Endodermal cell (in vitro differentiated cells): ENCODE measurements around the gene CIP2A. TPM values are rescaled to one million over a fixed set of nuclear protein-coding genes. Genes with fewer than 3 reads are reported as not detected.

Source experiments
- DNase-seq: peaks from one replicate; pipeline ENCODE4 v3.0.0-alpha.2; 2017
- H3K27ac ChIP-seq: 2 replicates; pipeline ENCODE4 v1.5.1; 2013; ENCODE audit warnings: mild to moderate bottlenecking, low read depth, low read length, moderate library complexity
- H3K27me3 ChIP-seq: 2 replicates; pipeline ENCODE4 v1.6.1; 2013; ENCODE audit warnings: mild to moderate bottlenecking, low read length, moderate library complexity; ENCODE audit not compliant: insufficient read depth, control insufficient read depth, poor library complexity, severe bottlenecking
- H3K36me3 ChIP-seq: 2 replicates; pipeline ENCODE4 v1.7.0; 2013; ENCODE audit warnings: mild to moderate bottlenecking, low read length, moderate library complexity; ENCODE audit not compliant: control insufficient read depth, insufficient read depth
- H3K4me1 ChIP-seq: one replicate; pipeline ENCODE4 v1.7.0; 2013; ENCODE audit warnings: low read length; ENCODE audit not compliant: control insufficient read depth, insufficient read depth
- H3K4me3 ChIP-seq: 2 replicates; pipeline ENCODE4 v1.5.1; 2013; ENCODE audit warnings: mild to moderate bottlenecking, low read length, moderate library complexity
- H3K9ac ChIP-seq: 2 replicates; pipeline ENCODE4 v1.6.1; 2013; ENCODE audit warnings: mild to moderate bottlenecking, low read length, moderate library complexity; ENCODE audit not compliant: poor library complexity, severe bottlenecking; ENCODE audit errors: extremely low read depth
- H3K9me3 ChIP-seq: 2 replicates; pipeline ENCODE4 v1.6.1; 2013; ENCODE audit warnings: mild to moderate bottlenecking, low read length, moderate library complexity; ENCODE audit not compliant: control insufficient read depth
- H3K27ac Mint-ChIP-seq: 2 replicates; pipeline ENCODE4 v1.8.0; 2020; ENCODE audit warnings: mixed read lengths
- H3K27me3 Mint-ChIP-seq: 2 replicates; pipeline ENCODE4 v1.8.0; 2021; ENCODE audit warnings: mild to moderate bottlenecking, mixed read lengths; ENCODE audit not compliant: insufficient read depth
- H3K36me3 Mint-ChIP-seq: 2 replicates; pipeline ENCODE4 v1.8.0; 2020; ENCODE audit warnings: low read depth, mixed read lengths
- H3K4me1 Mint-ChIP-seq: 2 replicates; pipeline ENCODE4 v1.8.0; 2020; ENCODE audit warnings: mixed read lengths
- H3K4me3 Mint-ChIP-seq: 2 replicates; pipeline ENCODE4 v1.8.0; 2020; ENCODE audit warnings: mild to moderate bottlenecking, moderate library complexity, mixed read lengths
- H3K9me3 Mint-ChIP-seq: 2 replicates; pipeline ENCODE4 v1.8.0; 2020; ENCODE audit warnings: mild to moderate bottlenecking, mixed read lengths
- WGBS, 2 experiments: methylation state at CpG; one replicate each; pipeline versions ENCODE4 v1.1.5 to v1.1.7; 2013; ENCODE audit warnings: missing lambda C conversion rate in 2 of 2, mixed read lengths in 1 of 2; ENCODE audit not compliant: insufficient coverage in 1 of 2, insufficient read length in 1 of 2; 5-methylcytosine and 5-hydroxymethylcytosine counted together
- total RNA-seq, 2 donors: library from RNA; stranded (reverse); fragmentation: NEBNext Ultra II Directional in 1 of 2; extraction: Animal tissue kit (Norgen Biotek cat#: 25700) in 1 of 2; gene quantifications; 2 replicates in 1 of 2; 3 replicates in 1 of 2; pipeline ENCODE4 v1.2.1, GENCODE V29; 2021
- TF ChIP-seq, protein P1 (sequence below): fragments of 200-600 bp; sonication (generic); conservative IDR thresholded peaks from 2 replicates; pipeline ENCODE4 v1.5.0; 2021; ENCODE audit warnings: antibody characterized with exemption, mild to moderate bottlenecking

CIP2A gene
- total RNA-seq, 2 donors from 2014 or later, result 30.3 to 43.6 TPM

DNA sequence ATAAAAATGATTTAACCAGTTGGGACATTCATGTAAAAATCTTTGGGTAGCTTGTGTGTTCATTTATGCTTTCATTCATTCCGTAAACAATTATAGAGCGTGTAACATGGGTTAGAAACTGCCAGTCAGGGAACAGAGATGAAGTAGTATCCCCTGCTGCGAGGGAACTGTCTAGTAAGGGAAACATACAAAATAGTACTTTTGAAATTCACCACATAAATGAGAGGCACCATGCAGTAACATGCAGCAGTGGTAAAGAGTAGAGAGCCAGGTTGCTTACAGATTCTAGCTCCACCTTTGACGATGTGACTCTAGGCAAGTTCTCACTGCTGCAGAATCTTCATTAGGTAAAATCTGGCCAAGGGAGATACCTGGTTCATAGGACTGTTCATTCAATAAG lies 1.2 kb upstream of the CIP2A start:
- H3K27me3 ChIP-seq, result no peaks in the 10 kb centered on the region
- no peaks in the 10 kb centered on the region for H3K9me3 ChIP-seq
- TF ChIP-seq, protein P1, sequence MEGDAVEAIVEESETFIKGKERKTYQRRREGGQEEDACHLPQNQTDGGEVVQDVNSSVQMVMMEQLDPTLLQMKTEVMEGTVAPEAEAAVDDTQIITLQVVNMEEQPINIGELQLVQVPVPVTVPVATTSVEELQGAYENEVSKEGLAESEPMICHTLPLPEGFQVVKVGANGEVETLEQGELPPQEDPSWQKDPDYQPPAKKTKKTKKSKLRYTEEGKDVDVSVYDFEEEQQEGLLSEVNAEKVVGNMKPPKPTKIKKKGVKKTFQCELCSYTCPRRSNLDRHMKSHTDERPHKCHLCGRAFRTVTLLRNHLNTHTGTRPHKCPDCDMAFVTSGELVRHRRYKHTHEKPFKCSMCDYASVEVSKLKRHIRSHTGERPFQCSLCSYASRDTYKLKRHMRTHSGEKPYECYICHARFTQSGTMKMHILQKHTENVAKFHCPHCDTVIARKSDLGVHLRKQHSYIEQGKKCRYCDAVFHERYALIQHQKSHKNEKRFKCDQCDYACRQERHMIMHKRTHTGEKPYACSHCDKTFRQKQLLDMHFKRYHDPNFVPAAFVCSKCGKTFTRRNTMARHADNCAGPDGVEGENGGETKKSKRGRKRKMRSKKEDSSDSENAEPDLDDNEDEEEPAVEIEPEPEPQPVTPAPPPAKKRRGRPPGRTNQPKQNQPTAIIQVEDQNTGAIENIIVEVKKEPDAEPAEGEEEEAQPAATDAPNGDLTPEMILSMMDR, result no peak
- peak overlapping the region; percentile 80 for H3K27ac Mint-ChIP-seq
- peaks cover 2% of the 10 kb centered on the region for H3K4me1 ChIP-seq
- H3K27me3 Mint-ChIP-seq, result no peaks in the 10 kb centered on the region
- H3K36me3 ChIP-seq, result no peaks in the 10 kb centered on the region
- H3K4me3 ChIP-seq, result peak overlapping the region; percentile 96
- H3K4me3 Mint-ChIP-seq, result peak overlapping the region; percentile 93
- no peak for DNase-seq
- no peak overlapping the region for H3K27ac ChIP-seq
- H3K4me1 Mint-ChIP-seq, result peaks cover 21% of the 10 kb centered on the region
- WGBS, 2 experiments, result 59 to 78% methylated on average over 4 of the region's 4 CpGs
- H3K36me3 Mint-ChIP-seq, result no peaks in the 10 kb centered on the region
- peak overlapping the region; percentile 95 for H3K9ac ChIP-seq
- no peaks in the 10 kb centered on the region for H3K9me3 Mint-ChIP-seq

DNA sequence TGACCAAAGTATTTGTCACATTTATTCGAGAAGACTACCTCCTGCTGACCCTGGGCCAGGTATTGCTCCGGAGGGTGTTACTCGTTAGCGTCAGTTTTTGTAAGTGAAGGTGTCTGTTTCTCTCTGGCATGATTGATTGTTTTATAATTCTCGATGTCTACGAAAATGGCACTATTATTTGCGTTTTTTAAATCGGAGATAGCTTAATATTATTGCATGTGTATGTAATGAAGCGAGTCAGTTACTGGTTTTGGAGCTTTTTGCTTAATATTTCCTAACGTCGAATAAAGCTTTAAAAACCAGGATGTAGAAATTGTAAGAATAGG lies 723 bp upstream of the CIP2A start:
- DNase-seq, result no peak
- Mint-ChIP-seq H3K4me3 (peak overlapping the region; percentile 93), H3K9me3 (no peaks in the 10 kb centered on the region), H3K27me3 (no peaks in the 10 kb centered on the region), H3K4me1 (peaks cover 25% of the 10 kb centered on the region), H3K36me3 (peaks cover 3% of the 10 kb centered on the region), H3K27ac (peak overlapping the region; percentile 99)
- H3K4me1 ChIP-seq, result peaks cover 2% of the 10 kb centered on the region
- H3K9ac ChIP-seq, result peak overlapping the region; percentile 95
- peak overlapping the region; percentile 93 for H3K27ac ChIP-seq
- peak overlapping the region; percentile 96 for H3K4me3 ChIP-seq
- H3K27me3 ChIP-seq, result no peaks in the 10 kb centered on the region
- no peaks in the 10 kb centered on the region for H3K9me3 ChIP-seq
- no peaks in the 10 kb centered on the region for H3K36me3 ChIP-seq
- TF ChIP-seq, protein P1, result no peak
- WGBS, 2 experiments, result 0 to 1% methylated on average over 8 to 11 of the region's 11 CpGs

DNA sequence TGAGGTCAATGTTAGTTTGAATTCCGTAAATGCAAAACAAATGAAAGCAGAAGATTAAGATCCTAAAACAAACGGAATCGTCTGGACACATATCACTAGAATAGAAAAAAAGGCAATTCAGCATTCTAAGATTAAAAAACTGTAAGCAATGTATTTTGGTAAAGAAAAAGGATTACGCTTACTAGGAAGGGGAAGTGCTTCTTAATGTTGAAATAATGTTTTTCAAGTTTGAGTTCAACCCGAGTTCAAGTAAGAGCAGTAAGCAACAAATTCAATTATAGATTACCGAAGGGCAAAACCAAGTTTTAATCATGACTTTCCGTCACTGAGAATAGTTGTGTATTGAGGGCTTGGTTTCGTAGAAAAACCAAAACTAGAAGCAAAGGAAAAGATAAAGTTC lies 637 bp downstream of the CIP2A start:
- TF ChIP-seq, protein P1, result no peak
- Histone ChIP-seq H3K36me3 (peaks cover 8% of the 10 kb centered on the region), H3K9ac (peak overlapping the region; percentile 95), H3K4me1 (peaks cover 2% of the 10 kb centered on the region), H3K27ac (peak overlapping the region; percentile 93), H3K9me3 (no peaks in the 10 kb centered on the region), H3K27me3 (no peaks in the 10 kb centered on the region), H3K4me3 (peak overlapping the region; percentile 96)
- H3K27ac Mint-ChIP-seq, result peak overlapping the region; percentile 99
- no peaks in the 10 kb centered on the region for H3K27me3 Mint-ChIP-seq
- 0 to 1% methylated on average over 5 to 8 of the region's 8 CpGs for WGBS, 2 experiments
- peak overlapping the region; percentile 93 for H3K4me3 Mint-ChIP-seq
- peaks cover 7% of the 10 kb centered on the region for H3K36me3 Mint-ChIP-seq
- H3K9me3 Mint-ChIP-seq, result no peaks in the 10 kb centered on the region
- H3K4me1 Mint-ChIP-seq, result peaks cover 25% of the 10 kb centered on the region
- no peak for DNase-seq
